H1 (cell line): Measurements from ENCODE around the gene PCID2. TPM values are rescaled to one million over a fixed set of nuclear protein-coding genes. Genes with fewer than 3 reads are reported as not detected.

Experiments
- CTCF ChIA-PET: fragments of 300-600 bp; sonication (Branson Sonifier 250); formaldehyde crosslinking; loops from one replicate; lab custom pipeline; 2021; ENCODE audit not compliant: partially characterized antibody; lab: Charles Lee
- POLR2A ChIA-PET: fragments of 300-600 bp; sonication (Branson Sonifier 250); formaldehyde crosslinking; loops from one replicate; lab custom pipeline; 2021; ENCODE audit warnings: inconsistent platforms; ENCODE audit not compliant: partially characterized antibody; lab: Charles Lee
- DNase-seq, 2 experiments: peaks; one replicate each; pipeline versions ENCODE4 v3.0.0 to v3.0.0-alpha.2; 2010 to 2022; ENCODE audit warnings: low spot score in 2 of 2, low read depth in 1 of 2, mixed read lengths in 1 of 2
- FAIRE-seq: peaks from 2 replicates; lab custom pipeline; 2011; peaks lifted over from hg19 to GRCh38; lab: Jason Lieb, UNC
- H2AFZ ChIP-seq: 2 replicates; pipeline ENCODE4 v1.8.1; 2012; ENCODE audit warnings: low read length, inconsistent platforms
- H2AK5ac ChIP-seq: 2 replicates; pipeline ENCODE4 v1.6.1; 2013; ENCODE audit warnings: low read depth, low read length
- H2BK120ac ChIP-seq: replicated peaks from 2 replicates; pipeline ENCODE3; 2013; ENCODE audit warnings: low read depth, low read length, inconsistent platforms
- H2BK12ac ChIP-seq: 2 replicates; pipeline ENCODE4 v1.6.1; 2013; ENCODE audit warnings: low read depth, low read length
- H2BK15ac ChIP-seq: 2 replicates; pipeline ENCODE4 v1.6.1; 2013; ENCODE audit warnings: low read length
- H2BK20ac ChIP-seq: 2 replicates; pipeline ENCODE4 v1.6.1; 2013; ENCODE audit warnings: low read length
- H2BK5ac ChIP-seq: 2 replicates; pipeline ENCODE4 v1.6.1; 2013; ENCODE audit warnings: low read depth, low read length
- H3K14ac ChIP-seq: 2 replicates; pipeline ENCODE4 v1.6.1; 2013; ENCODE audit warnings: inconsistent platforms; ENCODE audit not compliant: insufficient read length
- H3K18ac ChIP-seq: 2 replicates; pipeline ENCODE4 v1.6.1; 2013; ENCODE audit warnings: low read length; ENCODE audit errors: extremely low read depth
- H3K23ac ChIP-seq: 2 replicates; pipeline ENCODE4 v1.6.1; 2013; ENCODE audit warnings: inconsistent platforms; ENCODE audit not compliant: insufficient read length
- H3K23me2 ChIP-seq: 2 replicates; pipeline ENCODE4 v1.6.1; 2013; ENCODE audit warnings: low read depth, low read length
- H3K27ac ChIP-seq: 2 replicates; pipeline ENCODE4 v1.6.1; 2011; ENCODE audit warnings: low read depth, low read length, inconsistent platforms
- H3K27me3 ChIP-seq, 4 experiments: replicated peaks in 1 of 4; 1 replicate in 1 of 4; 2 replicates in 3 of 4; pipeline versions ENCODE4 v1.6.1 to v1.8.1; 2011 to 2013; ENCODE audit warnings: low read length in 3 of 4, mild to moderate bottlenecking in 3 of 4, inconsistent platforms in 2 of 4, mixed read lengths in 2 of 4, moderate library complexity in 1 of 4; ENCODE audit not compliant: control insufficient read depth in 3 of 4, insufficient read depth in 3 of 4; ENCODE audit errors: extremely low read depth in 1 of 4
- H3K36me3 ChIP-seq, 4 experiments: 2 replicates each; pipeline versions ENCODE4 v1.6.1 to v1.8.1; 2011 to 2013; ENCODE audit warnings: mild to moderate bottlenecking in 4 of 4, low read length in 3 of 4, moderate library complexity in 2 of 4, control low read depth in 1 of 4, inconsistent platforms in 1 of 4; ENCODE audit not compliant: insufficient read depth in 4 of 4, control insufficient read depth in 2 of 4
- H3K4ac ChIP-seq: replicated peaks from 2 replicates; pipeline ENCODE3; 2013; ENCODE audit warnings: low read length, low read depth, mixed read lengths, inconsistent platforms; ENCODE audit not compliant: insufficient read length
- H3K4me1 ChIP-seq, 4 experiments: replicated peaks in 1 of 4; 1 replicate in 1 of 4; 2 replicates in 3 of 4; pipeline versions ENCODE4 v1.6.1 to v1.8.1; 2011 to 2013; ENCODE audit warnings: low read length in 3 of 4, inconsistent platforms in 2 of 4, mixed read lengths in 1 of 4; ENCODE audit not compliant: insufficient read depth in 4 of 4, control insufficient read depth in 3 of 4
- H3K4me2 ChIP-seq, 2 experiments: 2 replicates each; pipeline versions ENCODE4 v1.6.1 to v1.8.1; 2011 to 2013; ENCODE audit warnings: low read depth in 2 of 2, low read length in 2 of 2, control low read depth in 1 of 2, inconsistent platforms in 1 of 2, mild to moderate bottlenecking in 1 of 2; ENCODE audit not compliant: insufficient read depth in 1 of 2
- H3K4me3 ChIP-seq, 4 experiments: fragments of 200-600, 300-600 bp in 1 of 4; sonication (generic), shearing (Covaris generic), sonication (Bioruptor Twin) in 1 of 4; 2 replicates each; pipeline versions ENCODE4 v1.5.1 to v1.8.1; 2011 to 2016; ENCODE audit warnings: low read length in 4 of 4, low read depth in 3 of 4, control low read depth in 2 of 4, inconsistent platforms in 2 of 4, mild to moderate bottlenecking in 2 of 4, mixed read lengths in 1 of 4, moderate library complexity in 1 of 4; ENCODE audit not compliant: insufficient read depth in 2 of 4; ENCODE audit errors: extremely low read depth in 1 of 4
- H3K56ac ChIP-seq: replicated peaks from 2 replicates; pipeline ENCODE3; 2013; ENCODE audit warnings: low read depth, mild to moderate bottlenecking, mixed read lengths, low read length, inconsistent platforms; ENCODE audit not compliant: insufficient read length
- H3K79me1 ChIP-seq: 2 replicates; pipeline ENCODE4 v1.6.1; 2013; ENCODE audit warnings: low read depth, low read length, control low read depth
- H3K79me2 ChIP-seq, 2 experiments: 2 replicates each; pipeline versions ENCODE4 v1.6.1 to v1.8.1; 2012 to 2013; ENCODE audit warnings: low read length in 2 of 2, mild to moderate bottlenecking in 2 of 2, inconsistent platforms in 1 of 2; ENCODE audit not compliant: insufficient read depth in 2 of 2, control insufficient read depth in 1 of 2
- H3K9ac ChIP-seq, 4 experiments: replicated peaks in 1 of 4; 1 replicate in 1 of 4; 2 replicates in 3 of 4; pipeline versions ENCODE4 v1.6.1 to v1.8.1; 2011 to 2013; ENCODE audit warnings: low read depth in 3 of 4, low read length in 3 of 4, control low read depth in 2 of 4, mild to moderate bottlenecking in 2 of 4, moderate library complexity in 2 of 4, inconsistent platforms in 1 of 4; ENCODE audit errors: extremely low read depth in 1 of 4
- H3K9me3 ChIP-seq, 2 experiments: 2 replicates each; pipeline versions ENCODE4 v1.6.1 to v1.8.1; 2012 to 2013; ENCODE audit warnings: mild to moderate bottlenecking in 2 of 2, moderate library complexity in 2 of 2, control low read depth in 1 of 2, inconsistent platforms in 1 of 2, low read depth in 1 of 2, low read length in 1 of 2, mixed read lengths in 1 of 2; ENCODE audit not compliant: insufficient read depth in 2 of 2
- H4K20me1 ChIP-seq, 2 experiments: replicated peaks in 1 of 2; 2 replicates each; pipeline versions ENCODE3 to v1.8.1; 2011 to 2013; ENCODE audit warnings: inconsistent platforms in 2 of 2, low read length in 2 of 2, mild to moderate bottlenecking in 1 of 2; ENCODE audit not compliant: insufficient read depth in 2 of 2, control insufficient read depth in 1 of 2
- H4K5ac ChIP-seq: 2 replicates; pipeline ENCODE4 v1.6.1; 2013; ENCODE audit warnings: low read length, low read depth, mixed read lengths, inconsistent platforms; ENCODE audit not compliant: insufficient read length
- H4K8ac ChIP-seq: 2 replicates; pipeline ENCODE4 v1.8.0; 2013; ENCODE audit warnings: mild to moderate bottlenecking, moderate library complexity, low read length, inconsistent platforms; ENCODE audit not compliant: insufficient read depth; ENCODE audit errors: extremely low read depth
- H4K91ac ChIP-seq: replicated peaks from 2 replicates; pipeline ENCODE3; 2013; ENCODE audit warnings: low read length, mixed read lengths, inconsistent platforms; ENCODE audit not compliant: insufficient read length
- EZH2 ChIP-seq: fragments of 200-600 bp; sonication (generic); IDR thresholded peaks from 2 replicates; pipeline ENCODE4 v1.7.1; 2012; ENCODE audit warnings: low read depth, mild to moderate bottlenecking, moderate library complexity, low read length, inconsistent platforms; ENCODE audit not compliant: severe bottlenecking
- GABPA ChIP-seq: IDR thresholded peaks from 2 replicates; pipeline ENCODE4 v1.6.1; 2011; ENCODE audit warnings: mild to moderate bottlenecking, low read length, moderate library complexity, borderline replicate concordance; ENCODE audit not compliant: insufficient read depth
- JUN ChIP-seq: IDR thresholded peaks from 2 replicates; pipeline ENCODE4 v1.6.1; 2011; ENCODE audit warnings: low read depth, mild to moderate bottlenecking, improper control_type of control experiment, low read length
- KDM4A ChIP-seq: IDR thresholded peaks from one replicate; pipeline ENCODE4 v1.7.1; 2012; ENCODE audit warnings: low read depth, mild to moderate bottlenecking, moderate library complexity, low read length, inconsistent platforms; ENCODE audit not compliant: severe bottlenecking
- NRF1 ChIP-seq: IDR thresholded peaks from 2 replicates; pipeline ENCODE4 v1.6.1; 2011; ENCODE audit warnings: mild to moderate bottlenecking, low read depth, low read length, improper control_type of control experiment
- POLR2AphosphoS5 ChIP-seq: IDR thresholded peaks from 2 replicates; pipeline ENCODE4 v1.6.1; 2011; ENCODE audit warnings: low read depth, low read length
- RAD21 ChIP-seq, 2 experiments: IDR thresholded peaks in 1 of 2; conservative IDR thresholded peaks in 1 of 2; 2 replicates each; pipeline ENCODE4 v1.6.1; 2011; ENCODE audit warnings: low read depth in 2 of 2, low read length in 2 of 2, improper control_type of control experiment in 1 of 2, inconsistent platforms in 1 of 2, mild to moderate bottlenecking in 1 of 2, moderate library complexity in 1 of 2
- RFX5 ChIP-seq: IDR thresholded peaks from 2 replicates; pipeline ENCODE4 v1.6.1; 2011; ENCODE audit warnings: low read depth, low read length, improper control_type of control experiment, borderline replicate concordance
- SAP30 ChIP-seq: fragments of 300-600 bp; sonication (generic); IDR thresholded peaks from 2 replicates; pipeline ENCODE4 v1.7.1; 2012; ENCODE audit warnings: low read length, moderate library complexity, mild to moderate bottlenecking, inconsistent platforms; ENCODE audit not compliant: insufficient read depth, insufficient replicate concordance
- SP2 ChIP-seq: IDR thresholded peaks from 2 replicates; pipeline ENCODE4 v1.6.1; 2012; ENCODE audit warnings: mild to moderate bottlenecking, low read length, inconsistent platforms
- SP4 ChIP-seq: IDR thresholded peaks from 2 replicates; pipeline ENCODE4 v1.6.1; 2012; ENCODE audit warnings: low read length, inconsistent platforms
- TEAD4 ChIP-seq: IDR thresholded peaks from 2 replicates; pipeline ENCODE4 v1.6.1; 2012; ENCODE audit warnings: low read depth, low read length, inconsistent platforms, mixed read lengths
- WGBS, 2 experiments: shearing (Covaris generic) in 1 of 2; methylation state at CpG; one replicate each; pipeline versions ENCODE4 v1.1.6 to v1.1.7; 2013 to 2015; ENCODE audit warnings: low lambda C conversion rate in 2 of 2, mixed read lengths in 2 of 2, inconsistent platforms in 1 of 2, low coverage in 1 of 2, missing lambda C conversion rate in 1 of 2; ENCODE audit not compliant: insufficient replicate concordance in 2 of 2, insufficient coverage in 1 of 2, insufficient read length in 1 of 2; ENCODE audit errors: extremely low coverage in 1 of 2, missing lambda C conversion rate in 1 of 2; 5-methylcytosine and 5-hydroxymethylcytosine counted together
- polyA plus RNA-seq, 7 experiments: library from polyadenylated mRNA; depleted of rRNA in 3 of 7; stranded (reverse) in 5 of 7; unstranded in 2 of 7; fragments of >200 nt in 5 of 7; fragments of 200-250 nt in 2 of 7; gene quantifications; 1 replicate in 5 of 7; 2 replicates in 1 of 7; 4 replicates in 1 of 7; pipeline versions ENCODE4 v1.2.1 to v1.2.3, GENCODE V29; 2011 to 2013; ENCODE audit warnings: missing spikeins in 2 of 7, mixed read lengths in 2 of 7
- total RNA-seq: library from RNA; stranded (reverse); fragmentation: NEBNext Ultra II Directional; extraction: Animal tissue kit (Norgen Biotek cat#: 25700); gene quantifications from 2 replicates; pipeline ENCODE4 v1.2.1, GENCODE V29; 2021
- TF ChIP-seq, protein P1 (sequence below): IDR thresholded peaks from 2 replicates; pipeline ENCODE4 v1.6.1; 2011; ENCODE audit warnings: low read length, improper control_type of control experiment

The PCID2 gene
- total and polyA plus RNA-seq, 2 of the 8 experiments (the other 6 are each of a cell fraction or from before 2014, with no cell fraction given): 72.4 to 72.8 TPM

DNA sequence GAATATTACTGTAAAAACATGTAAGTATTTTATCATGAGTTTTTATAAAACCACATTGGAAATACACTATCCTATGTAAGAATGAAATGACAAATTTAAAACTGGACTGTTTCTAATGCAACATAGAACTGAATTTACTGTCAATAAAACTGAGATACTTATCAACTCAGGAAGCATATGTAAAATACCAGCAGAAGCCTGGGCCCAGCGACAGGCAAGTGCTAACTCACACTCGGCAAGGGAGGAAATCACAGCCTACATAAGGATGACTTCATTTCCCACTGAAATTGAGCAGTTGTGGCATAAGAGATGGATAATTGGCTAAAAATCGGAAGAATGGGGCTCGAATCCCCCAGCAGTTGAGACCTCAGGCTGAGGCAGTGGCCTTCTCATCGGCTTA lies 38.0 kb downstream of the PCID2 start:
- H2BK20ac ChIP-seq: no peak overlapping the region
- H3K23ac ChIP-seq: no peak overlapping the region
- peaks cover 5 to 42% (median 17%) of the 10 kb centered on the region in 4 experiments; a peak in 5 of 8 replicates for H3K36me3 ChIP-seq
- H3K4me3 ChIP-seq: no peak overlapping the region
- no peaks in the 10 kb centered on the region for H4K20me1 ChIP-seq
- no peak overlapping the region for H2BK120ac ChIP-seq
- no peak overlapping the region for H4K8ac ChIP-seq
- no peak overlapping the region for H3K56ac ChIP-seq
- no peak overlapping the region for H2AK5ac ChIP-seq
- no peaks in the 10 kb centered on the region for H3K23me2 ChIP-seq
- no peaks in the 10 kb centered on the region for H3K79me1 ChIP-seq
- no peaks in the 10 kb centered on the region for H3K4me1 ChIP-seq
- no peaks in the 10 kb centered on the region for H3K9me3 ChIP-seq
- H4K91ac ChIP-seq: no peak overlapping the region
- no peak overlapping the region for H3K4ac ChIP-seq
- no peak overlapping the region for H2BK5ac ChIP-seq
- no peak overlapping the region for H4K5ac ChIP-seq
- no peak overlapping the region for H3K18ac ChIP-seq
- H2AFZ ChIP-seq: no peak overlapping the region
- H3K9ac ChIP-seq: 0 out of 7 replicates have a peak overlapping the region, but pooled peaks of 1 of the 4 experiments have one; percentile 21
- H3K27ac ChIP-seq: no peak overlapping the region
- WGBS, 2 experiments: 91% methylated on average over 5 of the region's 5 CpGs; no CpG with 5 or more reads in 1 of the 2 experiments
- no peaks in the 10 kb centered on the region for H3K27me3 ChIP-seq
- no peaks in the 10 kb centered on the region; a peak in 1 of 4 replicates for H3K79me2 ChIP-seq
- no peak for DNase-seq
- no peak overlapping the region for H2BK12ac ChIP-seq
- FAIRE-seq: no peak
- no peak overlapping the region for H3K4me2 ChIP-seq
- no peak overlapping the region for H3K14ac ChIP-seq
- H2BK15ac ChIP-seq: no peak overlapping the region
- CTCF ChIA-PET: interaction anchor here (1.2 to 1.4 kb wide), 2 partner anchors 49 to 106 kb away, joined by 3 read pairs; no protein-coding TSS in a partner anchor
- POLR2A ChIA-PET: interaction anchor here (1.8 kb wide), 1 partner anchor 11 kb away, joined by 6 read pairs; no protein-coding TSS in a partner anchor
- TF ChIP-seq GABPA (no peak), SAP30 (no peak), NRF1 (no peak), TEAD4 (no peak), RAD21 (IDR thresholded peaks at IDR 0.05 in 1 of 2, conservative IDR thresholded peaks at IDR 0.05 in 1 of 2; ENCODE audit: low read depth in 2 of 2, low read length in 2 of 2) (no peak), RFX5 (no peak), SP2 (no peak), JUN (no peak), POLR2AphosphoS5 (no peak), EZH2 (no peak), SP4 (no peak), KDM4A (no peak)
- TF ChIP-seq, protein P1, sequence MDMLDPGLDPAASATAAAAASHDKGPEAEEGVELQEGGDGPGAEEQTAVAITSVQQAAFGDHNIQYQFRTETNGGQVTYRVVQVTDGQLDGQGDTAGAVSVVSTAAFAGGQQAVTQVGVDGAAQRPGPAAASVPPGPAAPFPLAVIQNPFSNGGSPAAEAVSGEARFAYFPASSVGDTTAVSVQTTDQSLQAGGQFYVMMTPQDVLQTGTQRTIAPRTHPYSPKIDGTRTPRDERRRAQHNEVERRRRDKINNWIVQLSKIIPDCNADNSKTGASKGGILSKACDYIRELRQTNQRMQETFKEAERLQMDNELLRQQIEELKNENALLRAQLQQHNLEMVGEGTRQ: no peak
